Measurements from ENCODE around the gene FASTK. TPM values are rescaled to one million over a fixed set of nuclear protein-coding genes. Genes with fewer than 3 reads are reported as not detected.

Gene FASTK
- total and polyA plus RNA-seq, 2 donors (not counting 3 experiments of a cell fraction or from before 2014, with no cell fraction given) = 73.3 to 113 TPM

DNA sequence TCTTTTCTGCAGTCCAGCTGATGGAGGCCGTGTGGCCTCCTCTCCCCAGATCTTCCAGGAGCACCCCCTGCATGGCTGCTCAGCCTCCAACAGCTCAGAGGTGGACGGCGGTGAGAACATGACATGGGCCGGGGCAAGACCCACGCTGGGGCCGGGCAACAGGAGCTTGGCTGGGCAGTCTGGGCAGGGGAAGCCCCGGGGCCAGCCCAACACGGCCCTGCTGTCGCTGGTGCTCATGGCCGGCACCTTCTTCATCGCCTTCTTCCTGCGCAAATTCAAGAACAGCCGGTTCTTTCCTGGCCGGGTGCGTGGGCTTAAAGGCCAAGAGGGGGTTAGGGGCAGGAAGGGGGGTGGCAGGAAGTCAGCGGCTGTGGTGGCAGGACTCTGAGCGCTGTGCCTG, 6.6 kb downstream of the FASTK start:
- TF ChIP-seq FOS (IDR thresholded peaks at IDR 0.05; ENCODE audit: borderline replicate concordance, insufficient read depth, low read length) = no peak
- TF ChIP-seq, protein P1, sequence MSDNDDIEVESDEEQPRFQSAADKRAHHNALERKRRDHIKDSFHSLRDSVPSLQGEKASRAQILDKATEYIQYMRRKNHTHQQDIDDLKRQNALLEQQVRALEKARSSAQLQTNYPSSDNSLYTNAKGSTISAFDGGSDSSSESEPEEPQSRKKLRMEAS (IDR thresholded peaks at IDR 0.05; ENCODE audit: insufficient read depth, insufficient read length) = no peak
- TF ChIP-seq JUN (IDR thresholded peaks at IDR 0.05; ENCODE audit: borderline replicate concordance, insufficient read depth, insufficient read length, low read depth) = no peak
- no peak for TF ChIP-seq EZH2 (IDR thresholded peaks at IDR 0.05; ENCODE audit: borderline replicate concordance, low read depth, low read length, severe bottlenecking)
- no peak for TF ChIP-seq GATA2 (IDR thresholded peaks at IDR 0.05; ENCODE audit: insufficient read depth, insufficient read length, low read depth, low read length)
- TF ChIP-seq, protein P2, sequence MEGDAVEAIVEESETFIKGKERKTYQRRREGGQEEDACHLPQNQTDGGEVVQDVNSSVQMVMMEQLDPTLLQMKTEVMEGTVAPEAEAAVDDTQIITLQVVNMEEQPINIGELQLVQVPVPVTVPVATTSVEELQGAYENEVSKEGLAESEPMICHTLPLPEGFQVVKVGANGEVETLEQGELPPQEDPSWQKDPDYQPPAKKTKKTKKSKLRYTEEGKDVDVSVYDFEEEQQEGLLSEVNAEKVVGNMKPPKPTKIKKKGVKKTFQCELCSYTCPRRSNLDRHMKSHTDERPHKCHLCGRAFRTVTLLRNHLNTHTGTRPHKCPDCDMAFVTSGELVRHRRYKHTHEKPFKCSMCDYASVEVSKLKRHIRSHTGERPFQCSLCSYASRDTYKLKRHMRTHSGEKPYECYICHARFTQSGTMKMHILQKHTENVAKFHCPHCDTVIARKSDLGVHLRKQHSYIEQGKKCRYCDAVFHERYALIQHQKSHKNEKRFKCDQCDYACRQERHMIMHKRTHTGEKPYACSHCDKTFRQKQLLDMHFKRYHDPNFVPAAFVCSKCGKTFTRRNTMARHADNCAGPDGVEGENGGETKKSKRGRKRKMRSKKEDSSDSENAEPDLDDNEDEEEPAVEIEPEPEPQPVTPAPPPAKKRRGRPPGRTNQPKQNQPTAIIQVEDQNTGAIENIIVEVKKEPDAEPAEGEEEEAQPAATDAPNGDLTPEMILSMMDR (IDR thresholded peaks at IDR 0.05; ENCODE audit: extremely low read depth in 1 of 2, insufficient read depth in 1 of 2, low read depth in 1 of 2, low read length in 2 of 2) = no peak
- TF ChIP-seq POLR2AphosphoS5 (IDR thresholded peaks at IDR 0.05; ENCODE audit: insufficient read depth, low read depth, low read length) = no peak
- no peak for TF ChIP-seq POLR2A (IDR thresholded peaks at IDR 0.05; ENCODE audit: low read depth, low read length)
- TF ChIP-seq MYC (IDR thresholded peaks at IDR 0.05; ENCODE audit: low read depth, low read length) = no peak
- Histone ChIP-seq H4K20me1 (replicated peaks; ENCODE audit: control insufficient read depth, extremely low read depth, insufficient read depth, low read length) (no peaks in the 10 kb centered on the region), H3K27ac (ENCODE audit: insufficient read depth, low read depth, low read length) (no peak overlapping the region), H3K36me3 (ENCODE audit: control insufficient read depth in 2 of 2, extremely low read depth in 1 of 2, insufficient read depth in 2 of 2, low read length in 2 of 2) (peaks cover 9 to 55% of the 10 kb centered on the region in 2 experiments), H2AFZ (ENCODE audit: low read depth, low read length) (no peak overlapping the region), H3K9ac (replicated peaks; ENCODE audit: extremely low read depth, insufficient read depth, low read length) (no peak overlapping the region), H3K4me3 (replicated peaks in 1 of 3; ENCODE audit: insufficient read depth in 1 of 3, low read depth in 1 of 3, low read length in 3 of 3) (no peak overlapping the region), H3K27me3 (ENCODE audit: control insufficient read depth in 2 of 2, insufficient read depth in 2 of 2, low read length in 2 of 2) (no peaks in the 10 kb centered on the region), H3K9me1 (replicated peaks; ENCODE audit: control insufficient read depth, extremely low read depth, insufficient read depth, low read length) (no peaks in the 10 kb centered on the region), H3K79me2 (ENCODE audit: control insufficient read depth, insufficient read depth, low read length) (peaks cover 3% of the 10 kb centered on the region), H3K9me3 (replicated peaks; ENCODE audit: control insufficient read depth, insufficient read depth, low read length) (no peaks in the 10 kb centered on the region), H3K4me2 (ENCODE audit: insufficient read depth, low read length) (no peak overlapping the region), H3K4me1 (ENCODE audit: control insufficient read depth, extremely low read depth, insufficient read depth, low read length) (no peaks in the 10 kb centered on the region)
- BruUV-seq (replicated peaks) = no TSS peak
- dilution Hi-C loops (cut with MboI; ENCODE audit: extremely low pct_ligation_motif_present, low sequenced_read_pairs) (no loop called here), intact Hi-C loops (cut with micrococcal nuclease) (no loop called here)
- POLR2A ChIA-PET = no interaction called here
- no peak for DNase-seq (ENCODE audit: low read depth, low spot score)
- CTCF ChIA-PET = interaction anchor here (1.0 to 1.2 kb wide), 2 partner anchors 61 to 111 kb away, joined by 3 to 4 read pairs; no protein-coding TSS in a partner anchor
- no peak for FAIRE-seq
